DND-41 (cell line): ENCODE results near the gene PGAM2.
A peak's percentile ranks its signal among the peaks of the same experiment; 100 is the strongest.

Experiments used
- ATAC-seq: fragments of 200-7000 bp; cut with Tn5 transposase; 3 replicates; pipeline ENCODE4 v1.9.1; 2021; ENCODE audit warnings: low read depth; ENCODE audit not compliant: insufficient read depth
- DNase-seq: peaks from one replicate; pipeline ENCODE4 v3.0.0-alpha.2; 2020
- H2AFZ ChIP-seq: 2 replicates; pipeline ENCODE4 v1.6.0; 2012; ENCODE audit warnings: low read depth, low read length
- H3K27ac ChIP-seq: 2 replicates; pipeline ENCODE4 v1.5.1; 2012; ENCODE audit warnings: low read length, inconsistent platforms
- H3K27me3 ChIP-seq: fragments of 200-600 bp; sonication (generic); 2 replicates; pipeline ENCODE4 v1.6.0; 2012; ENCODE audit warnings: low read length, mild to moderate bottlenecking, inconsistent platforms; ENCODE audit not compliant: insufficient read depth, poor library complexity
- H3K36me3 ChIP-seq: 2 replicates; pipeline ENCODE4 v1.5.1; 2012; ENCODE audit warnings: low read length, inconsistent platforms; ENCODE audit not compliant: insufficient read depth
- H3K4me1 ChIP-seq: 2 replicates; pipeline ENCODE4 v1.5.1; 2012; ENCODE audit warnings: mild to moderate bottlenecking, low read length; ENCODE audit not compliant: insufficient read depth
- H3K4me2 ChIP-seq: 2 replicates; pipeline ENCODE4 v1.6.0; 2012; ENCODE audit warnings: mild to moderate bottlenecking, moderate library complexity, low read length, inconsistent platforms; ENCODE audit not compliant: insufficient read depth
- H3K4me3 ChIP-seq, 2 experiments: fragments of 200-600 bp in 1 of 2; shearing (Covaris generic) in 1 of 2; 2 replicates each; pipeline ENCODE4 v1.5.1; 2012 to 2016; ENCODE audit warnings: inconsistent platforms in 2 of 2, low read length in 2 of 2, mild to moderate bottlenecking in 2 of 2, low read depth in 1 of 2, moderate library complexity in 1 of 2
- H3K79me2 ChIP-seq: 2 replicates; pipeline ENCODE4 v1.6.0; 2012; ENCODE audit warnings: low read length, inconsistent platforms; ENCODE audit not compliant: insufficient read depth
- H3K9ac ChIP-seq: 2 replicates; pipeline ENCODE4 v1.6.0; 2012; ENCODE audit warnings: low read depth, mild to moderate bottlenecking, inconsistent platforms, low read length, moderate library complexity
- H3K9me3 ChIP-seq: 2 replicates; pipeline ENCODE4 v1.5.1; 2012; ENCODE audit warnings: low read length, moderate library complexity, mild to moderate bottlenecking, inconsistent platforms; ENCODE audit not compliant: insufficient read depth, severe bottlenecking
- H4K20me1 ChIP-seq: 2 replicates; pipeline ENCODE4 v1.6.0; 2012; ENCODE audit warnings: low read length; ENCODE audit not compliant: insufficient read depth
- CTCF ChIP-seq: IDR thresholded peaks from 2 replicates; pipeline ENCODE4 v1.5.1; 2012; ENCODE audit warnings: borderline replicate concordance, low read length, moderate library complexity, mild to moderate bottlenecking; ENCODE audit not compliant: poor library complexity, severe bottlenecking; ENCODE audit errors: extremely low read depth
- EZH2 ChIP-seq: IDR thresholded peaks from 3 replicates; pipeline ENCODE4 v1.6.1; 2012; ENCODE audit warnings: borderline replicate concordance, low read depth, mild to moderate bottlenecking, moderate library complexity, low read length, inconsistent platforms; ENCODE audit not compliant: severe bottlenecking

Gene PGAM2

GRCh38 chr7:44082541-44083207 lies 17.3 kb upstream of the PGAM2 start:
- peak overlapping the region; percentile 77 for H2AFZ ChIP-seq
- peak; percentile 99 for DNase-seq
- TF ChIP-seq EZH2 (no peak), CTCF (no peak)

GRCh38 chr7:44081266-44081748 lies 15.9 kb upstream of the PGAM2 start:
- Histone ChIP-seq H3K9me3 (no peaks in the 10 kb centered on the region), H2AFZ (no peak overlapping the region), H3K9ac (peak overlapping the region; percentile 75), H3K36me3 (peaks cover 51% of the 10 kb centered on the region), H3K4me1 (peaks cover 58% of the 10 kb centered on the region), H3K4me3 (peak overlapping the region; percentile 47 to 64; a peak in 3 of 4 replicates), H3K27me3 (no peaks in the 10 kb centered on the region), H3K27ac (peak overlapping the region; percentile 69), H3K4me2 (peak overlapping the region; percentile 59), H4K20me1 (peaks cover 11% of the 10 kb centered on the region; the same call in 1 of the 2 replicates), H3K79me2 (peaks cover 33% of the 10 kb centered on the region)
- TF ChIP-seq EZH2 (no peak), CTCF (no peak)
- ATAC-seq (no peak), DNase-seq (no peak)

More at GRCh38 chr7:44082541-44083207, 17.3 kb upstream of the PGAM2 start:
- peaks cover 55% of the 10 kb centered on the region for H3K4me1 ChIP-seq
- ATAC-seq = peak; percentile 90
- H3K4me3 ChIP-seq = peak overlapping the region; percentile 27 to 65; a peak in 3 of 4 replicates
- no peaks in the 10 kb centered on the region for H3K9me3 ChIP-seq
- H4K20me1 ChIP-seq = peaks cover 11% of the 10 kb centered on the region; the same call in 1 of the 2 replicates
- peaks cover 37% of the 10 kb centered on the region for H3K36me3 ChIP-seq
- H3K79me2 ChIP-seq = peaks cover 33% of the 10 kb centered on the region
- peak overlapping the region; percentile 77 for H3K4me2 ChIP-seq
- H3K27me3 ChIP-seq = no peaks in the 10 kb centered on the region
- H3K27ac ChIP-seq = peak overlapping the region; percentile 93
- peak overlapping the region; percentile 81 for H3K9ac ChIP-seq

- peak overlapping the region; percentile 69 for H3K27ac ChIP-seq
- peaks cover 56% of the 10 kb centered on the region for H3K36me3 ChIP-seq
- peaks cover 58% of the 10 kb centered on the region for H3K4me1 ChIP-seq
- no peaks in the 10 kb centered on the region for H3K27me3 ChIP-seq
- H3K9ac ChIP-seq = peak overlapping the region; percentile 75
- no peak for DNase-seq
- ATAC-seq = no peak
- peaks cover 11% of the 10 kb centered on the region; the same call in 1 of the 2 replicates for H4K20me1 ChIP-seq
- TF ChIP-seq EZH2 = no peak
- TF ChIP-seq CTCF = no peak
- no peak overlapping the region for H2AFZ ChIP-seq
- H3K9me3 ChIP-seq = no peaks in the 10 kb centered on the region
- H3K4me3 ChIP-seq = peak overlapping the region in 1 of 2 experiments; percentile 64; a peak in 2 of 4 replicates
- peaks cover 33% of the 10 kb centered on the region for H3K79me2 ChIP-seq
- H3K4me2 ChIP-seq = peak overlapping the region; percentile 59
Observed at GRCh38 chr7:44080686-44081265, 15.4 kb upstream of the PGAM2 start.
